Epithelial cell of prostate (primary cell): ENCODE results near the gene GALNT11.
"Not testable (repeated sequence)": the region's sequence is repeated elsewhere in the genome, so short reads cannot be mapped to it uniquely, and the experiment has no call there.

Source experiments
- DNase-seq: peaks from one replicate; pipeline ENCODE4 v3.0.0-alpha.2; 2011; ENCODE audit warnings: low read depth, low spot score
- H3K27ac ChIP-seq: fragments of 450-650 bp; 2 replicates; pipeline ENCODE4 v1.5.1; 2017; ENCODE audit warnings: mild to moderate bottlenecking

GALNT11 gene

DNA sequence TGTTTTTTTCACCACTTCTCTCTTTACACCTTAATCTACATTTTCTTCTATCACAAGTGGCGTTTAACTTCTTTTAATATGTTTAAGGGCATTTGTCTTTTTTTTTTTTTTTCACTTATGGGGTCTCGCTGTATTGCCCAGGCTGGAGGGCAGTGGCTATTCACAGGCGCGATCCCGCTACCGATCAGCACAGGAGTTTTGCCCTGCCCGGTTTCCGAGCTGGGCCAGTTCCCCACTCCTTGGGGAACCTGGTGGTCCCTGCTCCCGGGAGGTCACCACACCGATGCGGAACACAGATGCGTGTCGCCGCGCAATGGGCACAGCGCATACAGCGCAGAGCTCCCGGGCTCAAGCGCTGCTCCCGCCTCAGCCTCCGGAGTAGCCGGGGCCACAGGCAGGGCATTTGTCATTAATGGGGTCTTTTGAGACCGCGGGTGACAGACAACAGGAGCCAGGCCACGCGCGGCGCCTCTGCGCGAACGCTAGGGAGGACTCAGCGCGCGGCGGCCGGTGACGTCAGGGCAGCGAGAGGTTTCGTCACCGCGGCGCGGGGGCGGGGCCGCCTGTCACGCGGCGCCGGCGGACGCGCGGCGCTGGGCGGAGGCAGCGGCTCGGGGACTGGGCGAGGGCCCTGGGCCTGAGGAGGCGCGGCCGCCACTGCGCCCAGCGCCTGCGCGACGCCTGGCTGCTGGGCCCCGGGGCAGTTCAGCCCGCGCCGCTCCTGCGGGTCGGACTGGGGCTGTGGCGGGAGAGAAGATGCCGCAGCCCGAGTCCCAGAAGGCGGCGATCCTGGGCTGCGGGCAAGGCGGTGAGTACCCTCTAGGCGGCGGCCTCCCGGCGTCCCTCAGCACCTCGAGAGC, at the start of gene GALNT11:
Gene GALNT11, plus strand, starts transcription at position 598 of the 860 bp plus-strand sequence. CDS start 68,554 bp downstream, outside the sequence.
- H3K27ac ChIP-seq, result peak within 1 kb of the TSS; percentile 56
- peak; percentile 26 for DNase-seq

DNA sequence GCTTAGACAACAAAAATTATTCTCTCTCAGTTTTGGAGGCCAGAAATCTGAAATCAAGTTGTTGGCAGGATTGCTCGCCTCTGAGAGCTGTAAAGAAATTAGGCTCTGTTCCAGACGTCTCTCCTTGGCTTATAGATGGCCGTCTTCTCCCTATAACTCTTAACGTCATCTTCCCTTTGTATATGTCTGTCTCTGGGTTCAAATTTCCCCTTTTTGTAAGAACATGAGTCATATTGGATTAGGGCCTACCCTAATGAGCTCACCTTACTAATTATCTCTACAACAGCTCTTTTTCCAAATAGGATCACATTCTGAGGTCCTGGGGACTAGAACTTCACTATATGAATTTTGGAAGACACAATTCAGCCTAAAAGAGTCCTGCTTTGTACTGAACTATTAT, 46.9 kb upstream of the GALNT11 start:
- no peak for DNase-seq
- no peak overlapping the region for H3K27ac ChIP-seq

DNA sequence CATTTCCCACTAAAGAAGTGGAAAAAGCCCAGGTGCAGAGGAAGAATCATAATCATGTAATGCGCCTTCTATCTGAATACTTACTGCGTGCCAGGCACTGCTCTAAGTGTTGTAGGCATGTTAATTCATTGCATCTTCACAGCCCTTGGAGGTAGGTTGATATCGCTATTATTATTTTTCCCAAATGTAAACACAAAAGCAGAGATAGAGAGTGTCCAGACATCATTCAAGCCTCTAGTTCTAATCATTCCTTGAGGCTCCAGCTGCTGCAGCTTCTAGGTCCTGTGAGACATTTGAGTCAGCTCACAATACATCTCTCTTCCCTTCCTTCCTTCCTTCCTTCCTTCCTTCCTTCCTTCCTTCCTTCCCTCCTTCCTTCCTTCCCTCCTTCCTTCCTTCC, 44.3 kb upstream of the GALNT11 start:
- DNase-seq, result no peak
- no peak overlapping the region for H3K27ac ChIP-seq

DNA sequence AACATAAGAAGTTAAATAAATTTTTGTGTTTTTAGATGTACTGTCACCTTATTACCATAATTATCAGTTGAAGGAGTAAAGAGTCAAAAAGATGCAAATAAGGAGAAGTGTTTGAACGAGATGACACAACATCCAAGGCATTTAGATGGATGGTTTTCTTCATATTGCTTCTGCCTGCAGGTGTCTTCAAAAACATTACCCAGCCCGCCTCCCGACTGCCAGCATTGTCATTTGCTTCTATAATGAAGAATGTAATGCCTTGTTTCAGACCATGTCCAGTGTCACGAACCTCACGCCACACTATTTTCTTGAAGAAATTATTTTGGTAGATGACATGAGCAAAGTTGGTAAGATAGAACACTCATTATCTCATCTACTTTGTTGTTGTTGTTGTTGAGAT, 42.7 kb upstream of the GALNT11 start:
- no peak for DNase-seq
- no peak overlapping the region for H3K27ac ChIP-seq

DNA sequence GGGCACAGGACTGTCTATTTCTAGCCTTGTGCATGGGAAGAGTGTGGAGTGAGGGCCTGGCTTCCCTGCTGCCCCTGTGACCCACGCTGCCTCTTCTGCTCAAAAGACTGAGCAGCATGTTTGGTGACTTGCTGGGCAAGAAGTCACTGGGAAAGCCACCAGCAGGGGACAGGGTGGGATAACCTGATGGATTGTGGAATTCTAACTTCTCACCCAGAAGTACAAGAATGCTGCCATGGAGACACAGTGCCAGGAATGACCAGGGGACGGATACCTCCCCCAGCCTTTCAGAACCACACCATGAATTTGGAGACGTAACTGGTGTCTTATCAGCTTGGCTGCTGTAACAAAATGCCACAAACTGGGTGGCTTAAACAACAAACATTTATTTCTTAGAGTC, 40.9 kb upstream of the GALNT11 start:
- H3K27ac ChIP-seq, result no peak overlapping the region
- DNase-seq, result no peak

DNA sequence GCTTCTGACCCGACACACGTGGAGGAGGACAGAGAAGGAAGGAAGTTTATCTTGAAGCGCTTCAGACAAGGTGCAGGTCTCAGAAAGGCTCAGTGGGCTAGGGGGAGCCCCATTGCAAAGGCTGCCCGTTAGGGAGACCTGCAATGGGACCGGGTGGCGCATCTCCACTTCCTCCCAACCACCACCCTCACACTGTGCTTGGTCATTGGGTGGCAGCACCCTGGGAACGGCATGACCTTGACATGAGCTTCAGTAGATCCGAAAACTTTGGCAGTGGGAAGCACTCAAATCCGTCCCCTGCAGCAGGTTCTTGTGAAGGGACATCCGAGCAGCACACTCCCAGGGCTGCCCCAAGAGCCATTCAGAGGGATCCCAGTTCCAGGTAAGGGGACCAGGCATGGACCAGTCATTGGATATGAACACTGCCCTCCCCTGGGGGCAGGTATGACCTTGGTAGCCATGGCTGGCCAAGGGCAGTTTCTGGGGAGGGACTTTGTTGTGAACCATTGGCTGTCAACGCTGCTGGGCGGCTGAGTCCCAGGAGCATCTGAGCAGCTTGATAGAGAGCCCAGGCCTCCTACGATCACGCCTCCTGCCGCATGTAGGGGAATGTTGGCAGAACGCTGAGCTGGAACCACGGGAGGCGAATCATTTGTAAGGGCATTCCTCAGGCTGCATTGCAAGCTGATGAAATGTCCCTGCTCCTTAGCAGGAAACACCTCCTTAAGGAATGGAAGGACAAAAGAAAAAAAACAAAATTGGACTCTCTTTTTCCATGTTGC, 37.5 kb upstream of the GALNT11 start:
- no peak overlapping the region for H3K27ac ChIP-seq
- no peak for DNase-seq

DNA sequence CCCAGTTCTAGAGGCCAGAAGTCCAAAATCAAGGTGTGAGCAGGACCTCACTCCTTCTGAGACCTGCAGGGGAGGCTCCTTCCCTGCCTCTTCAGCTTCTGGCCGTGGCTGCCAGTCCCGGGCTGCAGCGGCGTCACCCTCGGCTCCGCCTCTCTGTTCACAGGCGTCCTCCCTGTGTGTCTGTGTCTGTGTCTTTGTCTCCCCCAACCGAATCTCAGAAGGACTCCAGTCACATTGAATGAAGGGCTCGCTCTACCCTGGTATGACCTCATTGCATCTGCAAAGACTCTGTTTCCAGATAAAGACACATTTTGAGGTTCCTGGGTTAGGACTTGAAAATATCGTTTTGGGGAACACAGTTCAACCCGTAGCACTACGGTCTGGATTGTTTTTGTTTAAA, 33.1 kb upstream of the GALNT11 start:
- DNase-seq, result no peak
- H3K27ac ChIP-seq, result no peak overlapping the region

DNA sequence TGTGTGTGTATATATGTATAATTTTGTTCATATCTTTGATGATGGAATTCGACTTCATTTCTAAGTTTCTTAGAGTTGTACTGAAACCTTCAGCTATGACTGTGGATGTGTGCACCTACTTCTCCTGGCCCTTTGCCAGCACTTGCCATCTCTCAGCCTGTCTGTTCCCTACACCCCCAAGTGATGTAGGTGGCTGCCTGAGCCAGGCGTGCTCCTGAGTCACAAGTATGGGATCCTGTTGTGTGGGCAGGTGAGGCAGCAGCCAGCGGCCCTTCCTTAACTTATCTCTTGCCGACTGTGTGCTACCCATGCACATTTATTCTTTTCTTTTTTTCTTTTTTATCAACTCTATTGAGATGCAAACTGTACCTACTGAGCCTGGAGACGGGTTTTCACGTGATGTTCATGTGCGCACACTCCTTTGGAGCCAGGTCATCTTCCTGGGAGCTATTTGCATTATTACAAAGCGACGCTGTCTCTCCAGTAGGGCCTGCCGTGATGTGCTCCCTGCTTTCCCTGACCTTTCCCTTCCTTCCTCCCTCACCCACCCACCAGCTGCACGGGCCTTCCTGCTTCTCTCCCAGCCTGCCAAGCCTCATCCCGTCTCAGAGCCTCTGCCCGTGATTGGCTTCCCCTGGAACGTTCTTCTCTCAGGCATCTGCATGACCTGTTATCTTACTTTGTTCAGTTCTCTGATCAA, 31.3 kb upstream of the GALNT11 start:
- DNase-seq, result no peak
- no peak overlapping the region for H3K27ac ChIP-seq

DNA sequence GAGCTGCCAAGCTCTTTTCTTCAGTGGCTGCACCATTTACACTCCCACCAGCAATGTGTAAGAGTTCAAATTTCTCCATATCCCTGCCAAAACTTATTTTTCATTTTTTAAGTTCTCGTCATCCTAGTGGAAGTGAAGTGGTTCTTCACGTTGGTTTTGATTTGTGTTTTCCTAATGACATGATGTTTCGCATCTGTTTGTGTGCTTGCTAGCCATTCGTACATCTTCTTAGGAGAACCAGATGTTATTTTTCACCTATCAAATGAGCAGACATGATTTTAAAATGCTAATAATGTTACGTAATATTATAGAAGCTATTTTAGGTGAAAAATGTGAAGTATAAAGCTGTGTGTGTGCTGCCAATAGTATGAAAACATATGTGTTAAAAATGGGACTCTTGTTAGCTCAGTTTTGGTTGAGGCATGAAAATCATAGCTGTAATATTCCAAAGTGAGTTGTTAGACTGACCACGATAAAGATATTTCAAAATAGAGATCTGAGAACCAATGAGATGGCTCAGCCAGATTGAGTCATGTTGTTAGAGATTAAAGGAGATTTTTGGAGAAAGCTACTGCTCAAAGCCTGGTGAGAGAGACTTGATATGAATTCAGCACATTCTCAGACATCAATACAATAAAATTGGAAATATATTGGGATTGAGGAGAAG, 25.9 kb upstream of the GALNT11 start:
- H3K27ac ChIP-seq, result no peak overlapping the region
- no peak for DNase-seq

DNA sequence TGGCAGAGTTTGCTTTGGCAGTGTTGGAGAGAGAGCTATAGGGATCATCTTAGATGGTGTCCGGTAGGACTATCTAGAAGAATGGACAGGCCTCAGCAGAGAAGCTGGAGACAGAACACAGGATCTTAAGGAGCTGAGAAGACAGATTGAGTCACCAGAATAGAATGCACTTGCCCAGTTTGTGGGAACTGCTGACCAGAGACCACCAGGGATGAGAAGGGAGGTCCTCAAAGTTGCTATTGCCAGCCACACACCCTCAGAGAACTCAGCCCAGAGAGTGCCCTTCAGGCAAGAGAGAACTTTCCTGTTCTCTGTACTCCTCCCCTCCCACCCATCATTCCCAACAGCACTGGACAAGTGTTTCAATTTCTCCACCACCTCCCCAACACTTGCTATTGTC, 25.3 kb upstream of the GALNT11 start:
- no peak overlapping the region for H3K27ac ChIP-seq

DNA sequence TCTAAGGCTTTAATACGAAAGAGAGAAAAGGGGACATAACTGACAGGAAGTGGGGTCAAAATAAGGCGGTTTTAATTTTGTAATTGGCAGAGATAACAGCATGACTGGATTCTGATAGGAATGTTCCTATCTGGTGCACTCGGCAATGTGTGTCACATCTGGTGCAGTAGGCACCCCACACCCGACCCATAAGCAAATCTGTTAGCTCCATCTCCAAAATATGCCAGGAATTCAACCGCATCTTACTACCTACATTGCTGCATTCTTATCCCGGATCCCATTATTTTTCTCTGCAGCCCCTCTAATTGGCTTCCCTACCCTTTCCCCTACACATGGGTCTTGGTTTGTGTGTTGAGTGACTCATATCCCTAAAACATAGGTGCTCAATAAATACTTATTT, 19.1 kb upstream of the GALNT11 start:
- H3K27ac ChIP-seq, result no peak overlapping the region
- DNase-seq, result no peak

More for the DNA sequence above, 25.3 kb upstream of the GALNT11 start:
- DNase-seq, result no peak

DNA sequence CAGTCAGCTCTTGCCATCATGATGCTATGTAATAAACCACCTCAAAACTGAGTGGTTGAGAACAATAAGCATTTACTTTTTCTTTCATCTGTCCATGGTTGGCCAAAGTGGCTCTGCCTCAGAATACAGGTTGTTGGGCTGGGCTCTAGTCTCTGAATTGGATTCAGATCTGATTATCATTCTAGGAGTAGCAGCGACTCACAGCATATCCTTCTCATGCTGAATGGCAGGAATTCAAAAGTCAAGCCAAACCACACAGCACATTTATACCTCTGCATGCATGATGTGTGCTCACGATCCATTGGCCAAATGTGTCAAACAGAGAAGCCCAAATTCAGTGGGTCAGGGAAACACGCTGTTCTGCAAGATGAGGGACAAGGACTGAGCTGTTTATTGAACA, 13.6 kb upstream of the GALNT11 start:
- no peak overlapping the region for H3K27ac ChIP-seq
- no peak for DNase-seq

DNA sequence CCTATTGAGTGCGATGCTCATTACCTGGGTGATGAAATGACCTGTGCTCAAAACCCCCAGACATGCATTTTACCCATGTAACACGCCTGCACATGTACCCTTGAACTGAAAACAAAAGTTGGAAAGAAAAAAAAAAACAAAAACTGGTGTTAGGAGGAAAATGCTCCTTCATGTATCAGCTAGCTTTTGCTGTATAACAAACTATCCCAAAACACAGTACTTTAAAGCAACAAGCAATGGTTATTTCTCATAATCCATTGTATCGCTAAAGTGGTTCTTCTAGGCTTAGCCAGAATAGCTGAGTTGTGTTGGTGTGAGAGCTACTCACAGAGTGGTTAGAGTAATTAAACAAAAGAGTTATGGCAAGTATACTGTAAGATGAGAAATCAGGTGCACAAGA, 12.2 kb upstream of the GALNT11 start:
- DNase-seq, result no peak
- H3K27ac ChIP-seq, result no peak overlapping the region

DNA sequence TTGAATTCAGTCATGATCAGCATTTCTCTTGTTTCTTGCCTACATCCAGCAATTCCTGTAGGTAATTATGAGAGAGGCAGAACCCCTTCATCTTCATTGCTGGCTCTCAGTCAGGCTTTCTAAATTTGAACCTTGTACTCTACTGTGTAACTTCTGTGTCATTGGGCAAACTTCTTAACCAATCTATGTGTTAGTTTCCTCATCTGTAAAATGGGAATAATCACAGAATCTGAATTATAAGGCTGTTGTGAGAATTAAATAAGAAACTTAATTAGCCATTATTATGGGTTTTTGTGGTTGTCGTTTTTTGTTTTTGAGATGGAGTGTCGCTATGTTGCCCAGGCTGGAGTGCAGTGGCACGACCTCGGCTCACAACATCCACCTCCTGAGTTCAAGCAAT, 11.5 kb upstream of the GALNT11 start:
- DNase-seq, result no peak
- H3K27ac ChIP-seq, result no peak overlapping the region

DNA sequence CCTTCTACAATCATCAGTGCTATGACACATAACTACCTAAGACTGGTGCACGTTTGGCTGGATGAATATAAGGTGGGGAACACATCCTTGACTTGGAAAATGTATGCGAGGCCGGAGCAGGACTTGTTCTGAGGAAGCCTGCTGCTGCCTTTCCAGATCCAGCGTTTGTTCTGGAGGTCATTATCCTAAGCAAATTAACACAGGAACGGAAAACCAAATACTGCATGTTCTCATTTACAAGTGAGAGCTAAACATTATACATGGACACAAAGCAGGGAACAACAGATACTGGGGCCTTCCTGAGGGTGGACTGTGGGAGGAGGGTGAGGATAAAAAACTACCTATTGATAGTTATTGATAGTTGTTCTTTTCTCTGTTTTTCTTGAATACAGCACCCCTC, 10.8 kb upstream of the GALNT11 start:
- H3K27ac ChIP-seq, result no peak overlapping the region
- DNase-seq, result no peak

DNA sequence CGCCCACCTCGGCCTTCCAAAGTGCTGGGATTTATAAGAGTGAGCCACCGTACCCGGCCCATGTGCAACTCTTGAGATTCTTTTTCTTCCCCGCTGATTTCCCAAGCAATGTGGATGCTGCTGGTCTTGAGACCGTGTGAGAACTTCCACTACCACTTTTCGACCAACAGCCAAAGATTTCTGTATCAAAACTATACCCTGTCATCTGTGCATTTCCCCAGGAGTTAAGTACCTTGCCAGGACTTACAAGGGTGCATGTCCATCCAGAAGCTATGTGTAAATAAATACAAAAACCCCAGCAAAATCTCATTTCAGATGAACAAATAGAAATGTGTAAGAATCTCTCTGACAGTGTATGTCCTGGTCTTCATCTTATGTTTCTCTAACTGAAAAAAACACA, 9.9 kb upstream of the GALNT11 start:
- no peak overlapping the region for H3K27ac ChIP-seq
- no peak for DNase-seq

DNA sequence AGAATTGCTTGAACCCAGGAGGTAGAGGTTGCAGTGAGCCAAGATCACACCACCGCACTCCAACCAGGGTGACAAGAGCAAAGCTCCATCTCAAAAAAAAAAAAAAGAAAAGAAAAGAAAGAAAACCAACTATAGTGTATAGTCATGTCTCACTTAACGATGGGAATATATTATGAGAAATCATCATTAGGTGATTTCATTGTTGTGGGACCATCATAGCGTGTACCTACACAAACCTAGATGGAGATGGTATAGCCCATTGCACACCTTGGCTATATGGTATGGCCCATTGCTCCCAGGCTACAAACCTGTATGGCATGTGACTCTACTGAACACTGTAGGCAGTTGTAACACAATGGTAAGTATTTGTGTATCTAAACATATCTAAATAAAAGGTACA, 8.5 kb upstream of the GALNT11 start:
- H3K27ac ChIP-seq, result no peak overlapping the region
- no peak for DNase-seq

DNA sequence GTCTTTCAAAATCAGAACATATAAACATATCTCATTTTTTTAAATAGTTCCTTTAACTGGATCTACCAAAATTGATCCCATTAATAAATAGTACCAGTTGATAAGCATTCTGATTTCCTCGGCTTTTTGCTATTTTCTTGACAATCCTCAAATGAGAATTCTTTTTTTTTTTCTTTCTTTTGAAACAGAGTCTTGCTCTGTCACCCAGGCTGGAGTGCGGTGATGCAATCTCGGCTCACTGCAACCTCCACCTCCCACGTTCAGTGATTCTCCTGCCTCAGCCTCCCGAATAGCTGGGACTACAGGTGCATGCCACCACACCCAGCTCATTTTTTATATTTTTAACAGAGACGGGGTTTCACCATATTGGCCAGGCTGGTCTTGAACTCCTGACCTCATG, 7.8 kb upstream of the GALNT11 start:
- not testable (repeated sequence) for DNase-seq, H3K27ac ChIP-seq

DNA sequence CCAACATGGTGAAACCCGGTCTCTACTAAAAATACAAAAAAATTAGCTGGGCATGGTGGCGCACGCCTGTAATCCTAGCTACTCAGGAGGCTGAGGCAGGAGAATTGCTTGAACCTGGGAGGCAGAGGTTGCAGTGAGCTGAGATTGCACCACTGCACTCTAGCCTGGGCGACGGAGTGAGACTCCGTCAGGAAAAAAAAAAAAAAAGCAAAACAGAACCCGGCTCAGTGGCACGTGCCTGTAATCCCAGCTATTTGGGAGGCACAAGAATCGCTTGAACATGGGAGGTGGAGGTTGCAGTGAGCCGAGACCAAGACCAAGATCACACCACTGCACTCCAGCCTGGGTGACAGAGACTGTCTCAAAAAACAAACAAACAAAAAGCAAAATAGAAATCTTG, 3.7 kb upstream of the GALNT11 start:
- not testable (repeated sequence) for DNase-seq, H3K27ac ChIP-seq
